ENCODE measurements around the gene MTHFSD. TPM values are rescaled to one million over a fixed set of nuclear protein-coding genes. Genes with fewer than 3 reads are reported as not detected.

Gene MTHFSD
- total RNA-seq, 2 experiments from 2014 or later: 22.6 to 25.0 TPM

DNA sequence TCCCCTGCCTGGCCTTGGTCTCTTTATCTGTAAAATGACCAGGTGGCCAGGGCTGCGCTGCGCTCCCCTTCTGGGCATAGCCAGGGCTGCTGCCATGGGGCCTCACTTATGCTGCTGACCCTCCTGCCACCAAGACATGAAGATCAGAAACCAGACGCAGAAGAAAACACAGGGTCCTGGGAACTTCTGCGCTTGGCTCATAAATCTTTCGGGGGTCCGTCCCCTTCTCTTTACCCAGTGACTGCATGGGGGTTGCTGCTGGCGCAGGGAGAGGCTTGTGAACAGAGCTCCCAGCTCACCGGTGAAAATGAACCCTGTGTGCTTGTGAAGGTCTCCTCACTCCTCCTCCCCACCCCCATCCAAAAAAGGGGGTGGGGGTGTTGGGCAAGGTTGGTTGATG lies 17.6 kb upstream of the MTHFSD start:
- POLR2A ChIA-PET: no interaction called here

DNA sequence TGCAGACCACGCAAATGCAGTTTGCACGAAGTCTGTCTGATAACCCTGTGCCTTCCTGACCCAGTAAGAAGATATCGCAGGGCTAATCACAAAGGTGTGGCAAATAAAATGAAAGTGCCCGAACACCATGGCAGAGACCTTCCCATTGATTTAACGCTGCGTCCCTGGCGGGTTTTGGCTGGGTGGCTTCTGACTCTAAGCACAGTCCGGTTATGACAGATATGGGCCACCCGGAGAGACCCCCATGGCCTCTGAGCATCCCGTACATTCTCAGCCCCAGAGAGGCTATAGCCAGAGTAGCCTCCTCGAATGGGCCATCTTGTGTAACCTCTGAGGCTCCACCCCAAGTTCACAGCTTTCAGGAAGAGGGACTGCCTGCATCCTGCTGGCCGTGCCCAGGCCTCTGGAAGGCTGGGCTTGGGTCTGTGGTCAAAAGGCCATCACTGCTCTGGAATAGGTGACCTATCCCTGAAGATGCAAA lies 17.0 kb upstream of the MTHFSD start:
- ChIA-PET POLR2A (no interaction called here), CTCF (no interaction called here)

More for the DNA sequence above, 17.6 kb upstream of the MTHFSD start:
- CTCF ChIA-PET: no interaction called here

DNA sequence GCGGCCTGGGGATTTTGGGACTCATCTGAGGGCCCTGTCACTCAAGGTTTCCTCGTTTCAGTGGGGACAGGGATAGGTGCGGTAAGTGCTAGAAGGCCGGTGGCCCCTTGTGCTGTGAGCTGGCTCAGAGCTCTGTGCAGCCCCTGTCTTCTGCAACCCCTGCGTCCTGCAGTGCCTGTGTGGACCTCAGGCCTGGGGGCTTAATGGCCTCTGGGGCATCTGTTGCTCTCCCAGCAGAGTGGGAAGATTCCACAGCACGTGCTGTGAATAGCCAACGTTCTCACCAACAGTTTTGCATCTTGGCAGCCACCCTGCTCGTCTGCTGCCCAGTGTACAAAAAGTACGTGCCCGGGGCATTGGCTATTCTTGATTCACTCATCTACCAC lies 16.5 kb upstream of the MTHFSD start:
- POLR2A ChIA-PET: no interaction called here
- CTCF ChIA-PET: no interaction called here

DNA sequence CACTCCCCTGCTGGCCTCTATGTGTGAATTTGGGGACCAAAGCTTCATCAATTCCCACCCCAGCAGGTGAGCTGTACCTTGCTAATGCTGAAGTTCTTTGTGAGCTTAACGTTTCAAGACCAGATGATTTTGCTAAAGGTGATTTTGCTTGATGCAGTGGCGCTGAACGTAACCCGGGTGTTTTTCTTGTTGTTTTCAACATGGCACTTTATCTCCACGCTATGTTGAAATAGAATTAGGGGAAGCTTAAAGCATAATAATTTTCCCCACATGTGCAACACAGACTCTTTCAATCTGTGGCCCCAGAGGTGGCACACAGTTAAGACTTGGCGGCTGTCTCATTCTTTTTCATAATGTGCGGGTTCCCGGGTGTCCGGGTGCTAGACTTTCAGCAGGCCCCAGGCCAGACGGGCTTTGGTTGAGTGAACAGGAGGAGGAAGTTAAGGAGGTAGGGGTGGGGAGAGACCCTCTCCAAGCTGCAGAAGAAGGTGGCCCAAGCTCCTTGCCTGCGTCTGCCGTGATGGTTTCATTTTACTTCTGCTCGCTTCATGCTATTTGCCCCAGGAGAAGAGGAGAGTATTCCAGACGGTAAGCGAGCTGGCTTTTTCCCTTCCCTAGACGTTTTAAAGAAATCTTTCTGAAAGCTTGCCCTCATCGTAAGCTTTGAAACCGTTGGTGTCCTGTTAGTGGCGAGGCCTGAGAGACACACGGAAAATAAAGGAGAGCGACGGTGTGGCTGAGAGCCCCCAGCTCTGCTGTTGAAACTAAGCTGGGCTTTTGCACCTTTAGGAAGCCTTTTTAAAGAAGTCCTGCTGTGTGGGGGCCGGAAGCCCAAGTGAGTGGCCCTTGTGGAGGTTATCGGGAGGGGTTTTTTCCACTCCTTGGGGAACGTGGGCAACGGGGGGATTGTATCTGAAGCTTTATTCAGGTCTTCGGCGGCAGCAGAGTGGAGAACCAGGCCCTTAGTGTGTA lies 15.8 kb upstream of the MTHFSD start:
- ChIA-PET POLR2A (no interaction called here), CTCF (interaction anchor here (1.1 kb wide), 1 partner anchor 50 kb away, joined by 4 read pairs; no protein-coding TSS in a partner anchor)

DNA sequence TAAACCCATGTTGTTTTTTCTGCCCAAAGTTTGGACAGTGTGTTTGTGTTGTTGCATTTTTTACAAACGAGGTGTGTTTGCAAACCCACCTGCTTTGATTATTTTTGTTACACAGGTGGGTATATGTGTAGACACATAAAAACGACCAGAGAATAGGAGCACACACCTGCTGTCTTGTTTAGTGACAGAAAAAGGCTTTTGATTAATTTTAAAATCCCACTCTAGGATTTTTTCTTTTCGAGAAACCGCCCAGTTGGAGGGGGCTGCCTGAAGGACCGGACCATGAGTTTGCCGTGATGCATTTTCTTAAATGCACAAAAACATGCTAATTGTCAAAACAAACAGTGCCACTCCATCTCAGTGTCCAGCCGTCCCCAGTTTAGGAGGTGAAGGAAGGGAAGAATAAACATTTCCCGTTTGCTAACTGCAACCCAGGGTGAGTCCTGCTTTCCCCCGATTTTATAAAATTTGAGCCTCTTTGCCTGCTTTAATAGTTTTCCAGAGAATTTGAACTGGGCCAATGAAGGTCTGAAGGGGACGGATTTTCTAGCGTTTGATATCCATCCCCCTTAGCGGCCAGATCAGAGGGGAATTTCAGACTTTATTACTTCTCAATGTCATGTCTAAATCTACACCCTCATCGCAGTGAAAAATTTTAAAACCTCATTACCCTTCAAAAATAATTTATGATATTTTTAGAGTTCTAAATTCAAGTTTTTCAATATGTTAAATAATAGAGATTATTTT lies 14.8 kb upstream of the MTHFSD start:
- ChIA-PET POLR2A (no interaction called here), CTCF (interaction anchor here (1.1 kb wide), 1 partner anchor 49 kb away, joined by 4 read pairs; no protein-coding TSS in a partner anchor)

DNA sequence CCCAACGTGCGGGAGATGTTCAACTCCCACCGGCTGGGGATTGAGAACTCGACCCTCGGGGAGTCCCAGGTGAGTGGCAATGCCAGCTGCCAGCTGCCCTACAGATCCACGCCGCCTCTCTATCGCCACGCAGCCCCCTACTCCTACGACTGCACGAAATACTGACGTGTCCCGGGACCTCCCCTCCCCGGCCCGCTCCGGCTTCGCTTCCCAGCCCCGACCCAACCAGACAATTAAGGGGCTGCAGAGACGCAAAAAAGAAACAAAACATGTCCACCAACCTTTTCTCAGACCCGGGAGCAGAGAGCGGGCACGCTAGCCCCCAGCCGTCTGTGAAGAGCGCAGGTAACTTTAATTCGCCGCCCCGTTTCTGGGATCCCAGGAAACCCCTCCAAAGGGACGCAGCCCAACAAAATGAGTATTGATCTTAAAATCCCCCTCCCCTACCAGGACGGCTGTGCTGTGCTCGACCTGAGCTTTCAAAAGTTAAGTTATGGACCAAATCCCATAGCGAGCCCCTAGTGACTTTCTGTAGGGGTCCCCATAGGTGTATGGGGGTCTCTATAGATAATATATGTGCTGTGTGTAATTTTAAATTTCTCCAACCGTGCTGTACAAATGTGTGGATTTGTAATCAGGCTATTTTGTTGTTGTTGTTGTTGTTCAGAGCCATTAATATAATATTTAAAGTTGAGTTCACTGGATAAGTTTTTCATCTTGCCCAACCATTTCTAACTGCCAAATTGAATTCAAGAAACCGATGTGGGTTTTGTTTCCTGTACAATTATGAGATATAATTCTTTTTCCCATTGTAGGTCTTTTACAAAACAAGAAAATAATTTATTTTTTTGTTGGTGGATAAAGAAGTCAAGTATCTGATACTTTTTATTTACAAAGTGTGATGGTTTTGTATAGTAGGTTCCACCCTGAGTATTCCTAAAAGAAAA lies 13.9 kb upstream of the MTHFSD start:
- CTCF ChIA-PET: interaction anchor here (1.1 kb wide), 1 partner anchor 48 kb away, joined by 4 read pairs; no protein-coding TSS in a partner anchor
- POLR2A ChIA-PET: no interaction called here

DNA sequence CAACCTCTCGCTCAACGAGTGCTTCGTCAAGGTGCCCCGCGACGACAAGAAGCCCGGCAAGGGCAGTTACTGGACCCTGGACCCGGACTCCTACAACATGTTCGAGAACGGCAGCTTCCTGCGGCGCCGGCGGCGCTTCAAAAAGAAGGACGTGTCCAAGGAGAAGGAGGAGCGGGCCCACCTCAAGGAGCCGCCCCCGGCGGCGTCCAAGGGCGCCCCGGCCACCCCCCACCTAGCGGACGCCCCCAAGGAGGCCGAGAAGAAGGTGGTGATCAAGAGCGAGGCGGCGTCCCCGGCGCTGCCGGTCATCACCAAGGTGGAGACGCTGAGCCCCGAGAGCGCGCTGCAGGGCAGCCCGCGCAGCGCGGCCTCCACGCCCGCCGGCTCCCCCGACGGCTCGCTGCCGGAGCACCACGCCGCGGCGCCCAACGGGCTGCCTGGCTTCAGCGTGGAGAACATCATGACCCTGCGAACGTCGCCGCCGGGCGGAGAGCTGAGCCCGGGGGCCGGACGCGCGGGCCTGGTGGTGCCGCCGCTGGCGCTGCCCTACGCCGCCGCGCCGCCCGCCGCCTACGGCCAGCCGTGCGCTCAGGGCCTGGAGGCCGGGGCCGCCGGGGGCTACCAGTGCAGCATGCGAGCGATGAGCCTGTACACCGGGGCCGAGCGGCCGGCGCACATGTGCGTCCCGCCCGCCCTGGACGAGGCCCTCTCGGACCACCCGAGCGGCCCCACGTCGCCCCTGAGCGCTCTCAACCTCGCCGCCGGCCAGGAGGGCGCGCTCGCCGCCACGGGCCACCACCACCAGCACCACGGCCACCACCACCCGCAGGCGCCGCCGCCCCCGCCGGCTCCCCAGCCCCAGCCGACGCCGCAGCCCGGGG lies 12.9 kb upstream of the MTHFSD start:
- POLR2A ChIA-PET: no interaction called here

DNA sequence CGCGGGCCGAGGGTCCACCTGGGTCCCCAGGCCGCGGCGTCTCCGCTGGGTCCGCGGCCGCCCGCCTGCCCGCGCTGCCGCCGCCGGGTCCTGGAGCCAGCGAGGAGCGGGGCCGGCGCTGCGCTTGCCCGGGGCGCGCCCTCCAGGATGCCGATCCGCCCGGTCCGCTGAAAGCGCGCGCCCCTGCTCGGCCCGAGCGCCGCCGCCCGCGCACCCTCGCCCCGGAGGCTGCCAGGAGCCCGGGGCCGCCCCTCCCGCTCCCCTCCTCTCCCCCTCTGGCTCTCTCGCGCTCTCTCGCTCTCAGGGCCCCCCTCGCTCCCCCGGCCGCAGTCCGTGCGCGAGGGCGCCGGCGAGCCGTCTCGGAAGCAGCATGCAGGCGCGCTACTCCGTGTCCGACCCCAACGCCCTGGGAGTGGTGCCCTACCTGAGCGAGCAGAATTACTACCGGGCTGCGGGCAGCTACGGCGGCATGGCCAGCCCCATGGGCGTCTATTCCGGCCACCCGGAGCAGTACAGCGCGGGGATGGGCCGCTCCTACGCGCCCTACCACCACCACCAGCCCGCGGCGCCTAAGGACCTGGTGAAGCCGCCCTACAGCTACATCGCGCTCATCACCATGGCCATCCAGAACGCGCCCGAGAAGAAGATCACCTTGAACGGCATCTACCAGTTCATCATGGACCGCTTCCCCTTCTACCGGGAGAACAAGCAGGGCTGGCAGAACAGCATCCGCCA lies 12.1 kb upstream of the MTHFSD start:
- POLR2A ChIA-PET: no interaction called here
- CTCF ChIA-PET: interaction anchor here (0.6 kb wide), 1 partner anchor 9 kb away, joined by 4 read pairs; no protein-coding TSS in a partner anchor

More for the DNA sequence above, 12.9 kb upstream of the MTHFSD start:
- CTCF ChIA-PET: interaction anchor here (0.6 kb wide), 1 partner anchor 8 kb away, joined by 4 read pairs; no protein-coding TSS in a partner anchor

DNA sequence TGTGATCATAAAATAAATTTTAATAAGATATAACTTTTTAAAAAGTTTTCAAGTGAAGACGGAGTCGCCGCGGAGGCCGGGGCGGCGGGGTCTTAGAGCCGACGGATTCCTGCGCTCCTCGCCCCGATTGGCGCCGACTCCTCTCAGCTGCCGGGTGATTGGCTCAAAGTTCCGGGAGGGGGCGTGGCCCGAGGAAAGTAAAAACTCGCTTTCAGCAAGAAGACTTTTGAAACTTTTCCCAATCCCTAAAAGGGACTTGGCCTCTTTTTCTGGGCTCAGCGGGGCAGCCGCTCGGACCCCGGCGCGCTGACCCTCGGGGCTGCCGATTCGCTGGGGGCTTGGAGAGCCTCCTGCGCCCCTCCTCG lies 11.5 kb upstream of the MTHFSD start, which contains the start of gene FOXC2:
FOXC2 (plus strand) TSS at position 229 of the 365 bp plus-strand sequence. CDS start 507 bp downstream, outside the sequence.
- ChIA-PET POLR2A (no interaction called here), CTCF (no interaction called here)

DNA sequence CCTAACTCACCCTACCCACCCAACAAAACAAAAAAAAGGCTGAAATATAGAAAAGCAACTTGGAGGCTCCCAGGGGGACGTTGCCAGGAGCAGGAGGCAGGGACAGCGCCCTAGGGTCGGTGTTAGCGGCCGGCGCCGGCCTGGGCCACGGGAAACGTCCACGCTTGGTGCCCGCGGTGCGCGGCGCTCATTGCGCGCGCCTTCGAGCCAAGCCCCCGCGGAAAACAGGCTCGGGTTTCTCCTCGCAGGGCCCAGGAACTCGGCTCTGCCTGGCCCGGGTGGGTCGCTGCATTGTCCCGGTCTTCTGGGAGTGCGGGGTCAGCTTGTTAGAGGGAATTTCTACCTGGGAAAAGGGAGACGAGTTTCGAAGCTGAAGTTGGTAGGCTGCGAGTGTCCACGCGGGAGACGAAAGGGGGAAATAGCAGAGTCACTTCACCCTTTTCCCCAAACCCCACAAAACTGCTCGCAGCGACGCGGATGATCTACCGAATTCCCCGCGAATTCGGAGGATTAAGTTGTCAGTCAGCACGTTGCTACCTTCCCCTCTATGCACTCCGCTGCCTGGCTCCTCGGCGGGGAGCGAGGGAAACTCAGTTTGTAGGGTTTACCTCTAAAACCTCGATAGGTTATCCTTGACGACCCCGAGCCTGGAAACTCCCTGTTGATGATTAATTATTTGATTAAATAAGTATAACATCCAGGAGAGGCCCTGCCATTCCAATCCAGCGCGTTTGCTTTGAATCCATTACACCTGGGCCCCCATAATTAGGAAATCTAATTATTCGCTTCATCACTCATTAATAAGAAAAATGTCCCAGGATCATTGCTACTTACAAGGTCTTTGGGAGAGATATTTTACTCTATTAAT lies 10.8 kb upstream of the MTHFSD start:
- POLR2A ChIA-PET: no interaction called here

DNA sequence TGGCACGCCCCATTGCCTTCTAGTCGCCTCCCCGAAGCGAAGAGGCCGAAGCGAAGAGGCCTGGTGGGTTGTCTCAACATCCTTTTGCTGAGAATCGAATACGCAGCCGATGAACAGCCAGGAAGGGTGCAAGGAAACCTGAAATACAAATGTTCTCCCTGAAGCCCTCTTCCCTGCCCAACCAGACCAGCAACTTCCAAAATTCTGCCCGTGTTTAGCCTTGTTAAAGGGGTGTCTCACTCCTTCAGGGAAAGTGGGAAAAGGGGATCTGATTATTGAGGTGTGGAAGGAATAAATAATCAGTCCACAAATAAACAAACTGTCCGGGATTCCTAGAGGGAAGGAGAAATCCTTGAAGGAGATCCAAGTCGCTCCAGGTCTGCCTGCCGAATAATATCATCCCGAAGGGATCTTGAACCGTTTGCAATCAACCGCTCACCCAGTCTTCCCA lies 10.2 kb upstream of the MTHFSD start:
- ChIA-PET CTCF (interaction anchor here (1.2 to 1.6 kb wide), 4 partner anchors 10 to 512 kb away, joined by 5 read pairs; no protein-coding TSS in a partner anchor), POLR2A (interaction anchor here (0.5 kb wide), 1 partner anchor 130 kb away, joined by 12 read pairs; no protein-coding TSS in a partner anchor)

More for the DNA sequence above, 10.8 kb upstream of the MTHFSD start:
- CTCF ChIA-PET: no interaction called here

DNA sequence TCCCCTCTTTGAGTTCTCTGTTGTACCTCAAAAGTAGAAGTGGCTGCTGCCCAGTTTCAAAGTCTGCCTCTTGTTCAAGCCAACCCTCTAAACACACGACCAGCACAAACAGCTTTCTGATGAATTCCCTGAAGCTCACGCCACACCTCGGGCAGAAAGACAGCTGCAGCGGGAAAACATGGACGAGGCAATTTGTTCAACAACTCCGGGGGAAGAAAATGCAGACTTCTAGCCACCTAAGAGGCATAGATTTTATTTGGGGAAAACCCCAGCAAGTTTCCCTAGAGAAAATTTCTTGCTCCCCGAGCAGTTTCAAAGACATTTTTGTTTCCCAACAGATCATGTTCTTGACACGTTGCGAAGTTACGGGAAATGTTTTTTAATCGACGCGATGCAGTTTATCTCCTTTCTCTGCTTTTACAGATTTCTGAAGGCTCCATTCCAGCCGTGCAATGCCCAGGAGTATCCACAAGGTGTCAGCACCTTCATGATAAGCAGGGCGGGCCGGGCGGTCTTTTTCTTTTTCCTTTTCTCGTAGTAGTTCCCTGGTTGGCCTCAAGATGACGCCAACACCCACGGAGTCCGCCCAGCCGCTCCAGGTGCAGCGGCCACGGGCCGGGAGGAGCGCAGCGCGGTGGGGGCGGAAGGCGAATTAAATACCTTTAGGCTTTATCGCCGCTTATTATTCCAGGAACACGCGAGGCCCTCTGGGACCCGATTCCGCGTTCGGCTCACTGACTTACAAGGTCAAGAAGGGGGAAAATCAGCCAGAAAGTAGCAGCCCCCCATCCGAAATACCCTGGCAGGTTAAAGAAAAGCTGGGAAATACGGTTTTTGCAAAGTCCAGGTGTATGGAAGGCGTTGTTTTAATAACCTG lies 8.7 kb upstream of the MTHFSD start:
- POLR2A ChIA-PET: interaction anchor here (0.8 kb wide), 1 partner anchor 8 kb away, joined by 3 read pairs; no protein-coding TSS in a partner anchor

DNA sequence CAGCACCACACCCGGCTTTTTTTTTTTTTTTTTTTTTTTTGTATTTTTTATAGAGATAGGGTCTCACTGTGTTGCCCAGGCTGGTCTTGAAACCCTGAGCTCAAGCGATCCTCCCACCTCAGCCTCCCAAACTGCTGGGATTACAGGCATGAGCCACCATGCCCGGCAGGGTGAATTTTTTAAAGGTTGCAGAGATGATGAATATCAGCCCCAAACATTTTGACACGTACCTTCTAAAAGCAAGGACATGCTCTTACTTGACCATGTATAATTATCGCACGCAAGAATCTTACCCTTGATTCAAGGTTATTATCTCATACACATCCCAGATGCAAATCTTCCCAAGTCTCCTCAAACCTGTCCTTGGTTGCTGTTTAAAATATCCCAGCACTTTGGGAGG lies 7.3 kb upstream of the MTHFSD start:
- CTCF ChIA-PET: interaction anchor here (0.6 to 0.7 kb wide), 3 partner anchors 12 to 1696 kb away, joined by 3 read pairs; no protein-coding TSS in a partner anchor
- POLR2A ChIA-PET: no interaction called here

More for the DNA sequence above, 8.7 kb upstream of the MTHFSD start:
- CTCF ChIA-PET: interaction anchor here (0.7 to 1.6 kb wide), 11 partner anchors 8 to 715 kb away, joined by 3 to 5 read pairs (median 4); no protein-coding TSS in a partner anchor

DNA sequence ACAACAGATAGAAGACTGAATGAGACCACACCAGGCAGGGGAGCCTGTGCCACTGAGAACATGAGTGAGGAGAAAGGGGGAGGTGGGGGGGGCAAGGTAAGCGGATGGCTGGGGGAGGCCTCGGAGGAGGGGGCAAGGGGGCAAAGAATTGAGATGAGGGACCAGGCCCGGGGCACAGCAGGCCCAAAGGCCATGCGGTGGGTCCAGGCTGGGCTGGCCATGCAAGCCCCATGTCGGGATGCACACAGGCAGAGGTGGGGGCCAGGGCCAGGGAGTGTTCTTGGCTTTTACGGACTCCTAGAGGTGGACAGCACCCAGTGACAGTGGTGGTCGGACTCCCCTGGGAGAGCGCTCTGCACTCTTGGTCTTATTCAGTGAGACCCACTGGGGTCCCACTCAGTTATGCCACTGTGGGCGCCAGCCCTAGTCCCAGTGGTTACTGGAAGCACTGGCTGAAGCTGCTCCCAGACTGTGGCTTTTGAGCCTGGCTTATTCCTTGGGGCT lies 4.8 kb upstream of the MTHFSD start:
- POLR2A ChIA-PET: no interaction called here

More for the DNA sequence above, 4.8 kb upstream of the MTHFSD start:
- CTCF ChIA-PET: no interaction called here

All from activated CD8-positive, alpha-beta memory T cell treated with anti-CD3 and anti-CD28 coated beads for 36 hours (primary cell).